ENCODE data around the gene FAM163B.

FAM163B gene

DNA sequence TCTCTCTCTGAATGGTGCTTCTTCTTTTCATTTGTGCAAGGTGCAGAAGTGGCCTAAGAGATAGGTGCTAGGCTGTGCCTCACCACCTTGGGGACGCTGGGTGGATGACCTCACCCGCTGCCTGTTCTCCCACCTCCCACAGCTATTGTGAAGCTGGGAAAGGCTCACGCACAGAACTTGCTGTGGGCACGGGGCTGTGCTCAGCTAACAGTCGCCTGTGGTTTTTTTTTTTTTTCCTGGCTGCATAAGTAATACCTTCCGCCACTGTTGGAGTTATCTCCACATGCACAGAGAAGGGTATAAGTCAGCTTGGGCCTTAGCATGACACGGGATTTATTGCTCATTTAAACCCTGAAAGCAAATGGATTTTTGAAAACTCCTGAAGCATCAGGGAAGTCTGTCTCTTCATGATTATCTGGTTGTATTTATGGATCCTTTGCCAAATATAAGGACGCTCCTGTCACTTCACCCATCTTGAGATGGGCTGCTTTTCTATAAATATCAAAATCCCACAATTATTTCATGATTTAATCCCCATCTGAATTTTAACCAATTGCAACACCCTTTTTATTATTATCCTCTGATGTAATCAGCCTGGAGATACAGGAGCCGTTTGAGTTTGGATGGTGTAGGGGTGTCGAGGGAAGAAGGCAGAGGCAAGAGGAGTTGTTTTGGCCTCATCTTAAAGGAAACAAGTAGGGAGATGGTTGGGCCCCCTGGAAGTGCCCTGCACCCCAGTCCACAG, 36.0 kb upstream of the FAM163B start:
- no peak for DNase-seq
- TF ChIP-seq, protein P1, sequence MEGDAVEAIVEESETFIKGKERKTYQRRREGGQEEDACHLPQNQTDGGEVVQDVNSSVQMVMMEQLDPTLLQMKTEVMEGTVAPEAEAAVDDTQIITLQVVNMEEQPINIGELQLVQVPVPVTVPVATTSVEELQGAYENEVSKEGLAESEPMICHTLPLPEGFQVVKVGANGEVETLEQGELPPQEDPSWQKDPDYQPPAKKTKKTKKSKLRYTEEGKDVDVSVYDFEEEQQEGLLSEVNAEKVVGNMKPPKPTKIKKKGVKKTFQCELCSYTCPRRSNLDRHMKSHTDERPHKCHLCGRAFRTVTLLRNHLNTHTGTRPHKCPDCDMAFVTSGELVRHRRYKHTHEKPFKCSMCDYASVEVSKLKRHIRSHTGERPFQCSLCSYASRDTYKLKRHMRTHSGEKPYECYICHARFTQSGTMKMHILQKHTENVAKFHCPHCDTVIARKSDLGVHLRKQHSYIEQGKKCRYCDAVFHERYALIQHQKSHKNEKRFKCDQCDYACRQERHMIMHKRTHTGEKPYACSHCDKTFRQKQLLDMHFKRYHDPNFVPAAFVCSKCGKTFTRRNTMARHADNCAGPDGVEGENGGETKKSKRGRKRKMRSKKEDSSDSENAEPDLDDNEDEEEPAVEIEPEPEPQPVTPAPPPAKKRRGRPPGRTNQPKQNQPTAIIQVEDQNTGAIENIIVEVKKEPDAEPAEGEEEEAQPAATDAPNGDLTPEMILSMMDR (IDR thresholded peaks at IDR 0.05) = no peak
- intact Hi-C loops (cut with DNase I; ENCODE audit: low total_unique reads) = no loop called here
- Histone ChIP-seq H3K9me3 (no peaks in the 10 kb centered on the region), H3K27me3 (peaks cover 0 to 80% of the 10 kb centered on the region in 2 donors), H3K36me3 (no peaks in the 10 kb centered on the region), H3K27ac (no peak overlapping the region), H3K4me1 (no peaks in the 10 kb centered on the region), H3K4me3 (no peak overlapping the region)

DNA sequence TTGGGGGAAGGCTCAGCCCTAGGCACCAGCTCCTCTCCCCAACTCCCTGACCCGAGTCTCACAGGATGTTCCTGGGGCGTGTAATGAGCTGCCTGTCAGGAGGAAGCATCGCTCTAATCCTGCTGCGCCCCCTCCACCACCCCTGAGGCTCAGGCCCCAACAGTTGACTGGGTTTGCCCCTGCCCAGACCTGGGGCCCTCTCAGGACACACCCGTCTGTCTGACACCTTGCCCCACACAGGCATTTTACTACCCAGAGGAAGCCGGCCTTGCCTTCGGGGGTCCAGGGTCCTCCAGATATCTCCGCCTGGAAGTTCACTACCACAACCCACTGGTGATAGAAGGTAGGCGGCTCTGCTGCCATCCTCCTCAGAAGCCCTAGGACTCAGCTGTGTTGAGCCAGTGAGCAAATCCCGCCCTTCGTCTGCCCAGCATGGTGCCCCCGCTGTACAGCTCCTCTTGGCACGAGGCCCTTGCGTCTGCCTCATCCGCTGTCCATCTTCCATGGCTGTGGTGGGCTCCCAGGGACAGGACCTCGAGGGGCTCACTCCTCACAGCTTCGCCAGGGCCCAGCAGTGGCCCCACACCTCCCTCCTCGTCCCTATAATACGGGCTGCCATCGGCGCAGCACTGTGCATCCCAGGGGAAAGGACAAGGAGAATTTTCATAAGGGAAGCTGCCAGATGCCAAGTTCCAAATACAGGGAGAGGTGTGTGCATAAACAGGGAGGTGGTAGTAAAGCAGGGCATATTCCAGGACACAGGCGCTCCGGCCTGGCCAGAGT, 35.0 kb upstream of the FAM163B start:
- peaks cover 0 to 80% of the 10 kb centered on the region in 2 donors for H3K27me3 ChIP-seq
- H3K36me3 ChIP-seq = no peaks in the 10 kb centered on the region
- no peaks in the 10 kb centered on the region for H3K9me3 ChIP-seq
- no peak overlapping the region for H3K27ac ChIP-seq
- intact Hi-C loops (cut with DNase I; ENCODE audit: low total_unique reads) = no loop called here
- no peak for DNase-seq
- no peak overlapping the region for H3K4me3 ChIP-seq
- TF ChIP-seq, protein P1 (IDR thresholded peaks at IDR 0.05) = no peak
- no peaks in the 10 kb centered on the region for H3K4me1 ChIP-seq

DNA sequence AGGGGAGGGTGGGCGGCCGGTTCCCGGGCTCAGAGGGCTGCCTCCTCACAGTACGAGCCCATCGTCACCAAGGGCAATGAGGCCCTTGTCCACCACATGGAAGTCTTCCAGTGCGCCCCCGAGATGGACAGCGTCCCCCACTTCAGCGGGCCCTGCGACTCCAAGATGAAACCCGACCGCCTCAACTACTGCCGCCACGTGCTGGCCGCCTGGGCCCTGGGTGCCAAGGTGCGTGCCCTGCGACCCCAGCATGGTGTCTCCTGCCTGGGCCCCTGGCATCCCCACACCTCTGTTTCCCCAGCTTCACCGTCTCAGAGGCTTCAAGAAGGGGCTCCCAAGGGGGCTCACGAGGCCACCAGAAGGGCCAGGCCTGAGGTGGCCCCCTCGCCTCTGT, 34.2 kb upstream of the FAM163B start:
- DNase-seq = no peak
- Histone ChIP-seq H3K36me3 (no peaks in the 10 kb centered on the region), H3K27ac (no peak overlapping the region), H3K4me3 (no peak overlapping the region), H3K9me3 (no peaks in the 10 kb centered on the region), H3K27me3 (peaks cover 0 to 80% of the 10 kb centered on the region in 2 donors), H3K4me1 (no peaks in the 10 kb centered on the region)
- TF ChIP-seq, protein P1 (IDR thresholded peaks at IDR 0.05) = no peak
- intact Hi-C loops (cut with DNase I; ENCODE audit: low total_unique reads) = no loop called here

DNA sequence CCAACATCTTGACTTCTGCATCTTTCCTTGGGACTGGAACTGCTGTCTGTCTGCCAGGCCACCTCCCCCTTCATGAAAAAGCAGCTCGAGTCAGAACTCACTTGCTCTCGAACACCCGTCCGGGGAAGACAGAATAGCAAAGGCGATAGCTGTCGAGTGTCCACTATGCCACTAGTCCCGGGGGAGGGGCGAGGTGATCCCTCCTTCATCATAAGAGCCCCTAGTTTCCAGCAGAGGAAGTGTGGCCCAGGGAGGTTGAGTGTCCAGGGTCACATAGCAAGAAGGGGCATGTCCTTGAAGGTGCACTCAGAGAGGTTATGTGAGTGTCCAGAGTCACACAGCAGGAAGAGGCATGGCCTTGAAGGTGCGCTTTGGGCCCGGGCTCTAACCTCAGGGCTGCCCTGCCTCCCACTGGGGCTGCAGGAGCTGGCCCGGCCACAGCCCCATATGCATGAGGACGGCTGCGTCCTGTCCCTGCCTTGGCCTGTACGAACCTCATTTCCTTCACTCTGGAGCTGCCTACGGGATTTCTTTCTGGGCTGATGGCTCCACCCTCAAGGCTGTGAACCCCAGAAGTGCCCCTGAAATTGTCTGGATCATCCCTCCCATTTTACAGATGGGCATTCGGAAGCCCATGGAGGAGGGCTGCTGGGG, 33.6 kb upstream of the FAM163B start:
- Histone ChIP-seq H3K9me3 (no peaks in the 10 kb centered on the region), H3K27me3 (peaks cover 0 to 78% of the 10 kb centered on the region in 2 donors), H3K27ac (no peak overlapping the region), H3K4me1 (no peaks in the 10 kb centered on the region), H3K36me3 (no peaks in the 10 kb centered on the region), H3K4me3 (no peak overlapping the region)
- DNase-seq = no peak
- intact Hi-C loops (cut with DNase I; ENCODE audit: low total_unique reads) = no loop called here
- TF ChIP-seq, protein P1 (IDR thresholded peaks at IDR 0.05) = no peak

DNA sequence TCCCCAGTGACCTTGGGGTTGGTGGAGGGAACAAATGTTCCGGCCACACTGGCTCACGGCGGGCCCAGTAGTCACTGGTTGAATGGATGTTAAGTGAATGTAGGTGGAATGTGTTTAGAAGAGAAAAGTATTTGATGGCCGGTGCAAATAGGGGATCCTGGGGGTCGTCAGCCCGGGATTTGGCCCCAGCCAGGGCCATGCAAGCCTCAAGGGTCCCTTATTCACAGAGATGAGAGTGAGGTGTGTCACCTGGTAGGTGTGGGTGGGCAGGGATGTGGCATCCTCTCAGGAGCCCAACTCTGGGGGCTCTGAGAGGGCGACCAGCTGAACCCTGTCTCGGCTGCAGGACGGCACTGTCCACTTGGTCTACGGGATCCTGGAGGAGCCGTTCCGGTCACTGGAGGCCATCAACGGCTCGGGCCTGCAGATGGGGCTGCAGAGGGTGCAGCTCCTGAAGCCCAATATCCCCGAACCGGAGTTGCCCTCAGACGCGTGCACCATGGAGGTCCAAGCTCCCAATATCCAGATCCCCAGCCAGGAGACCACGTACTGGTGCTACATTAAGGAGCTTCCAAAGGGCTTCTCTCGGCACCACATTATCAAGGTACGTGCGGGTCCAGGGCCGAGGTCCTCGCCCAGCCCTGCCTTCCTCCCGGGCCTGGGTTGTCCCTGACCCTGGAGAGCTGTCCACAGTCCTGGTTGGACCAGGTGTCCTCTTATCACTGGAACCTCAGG, 32.8 kb upstream of the FAM163B start:
- intact Hi-C loops (cut with DNase I; ENCODE audit: low total_unique reads) = no loop called here
- no peak overlapping the region for H3K4me3 ChIP-seq
- H3K4me1 ChIP-seq = no peaks in the 10 kb centered on the region
- no peak for DNase-seq
- no peaks in the 10 kb centered on the region for H3K9me3 ChIP-seq
- TF ChIP-seq, protein P1 (IDR thresholded peaks at IDR 0.05) = no peak
- H3K27ac ChIP-seq = no peak overlapping the region
- peaks cover 0 to 76% of the 10 kb centered on the region in 2 donors for H3K27me3 ChIP-seq
- no peaks in the 10 kb centered on the region for H3K36me3 ChIP-seq
